HG02970 (cell line): ENCODE results near the gene PRKRIP1.
A peak's percentile ranks its signal among the peaks of the same experiment; 100 is the strongest.
"Not testable (repeated sequence)": the region's sequence is repeated elsewhere in the genome, so short reads cannot be mapped to it uniquely, and the experiment has no call there.

Experiments
- ATAC-seq: cut with Tn5 transposase; IDR thresholded peaks from one replicate; pipeline ENCODE4 v1.9.1; 2021; ENCODE audit warnings: mild to moderate bottlenecking, moderate library complexity, moderate number of reproducible peaks; ENCODE audit not compliant: unreplicated experiment, low FRiP score

PRKRIP1 gene

DNA sequence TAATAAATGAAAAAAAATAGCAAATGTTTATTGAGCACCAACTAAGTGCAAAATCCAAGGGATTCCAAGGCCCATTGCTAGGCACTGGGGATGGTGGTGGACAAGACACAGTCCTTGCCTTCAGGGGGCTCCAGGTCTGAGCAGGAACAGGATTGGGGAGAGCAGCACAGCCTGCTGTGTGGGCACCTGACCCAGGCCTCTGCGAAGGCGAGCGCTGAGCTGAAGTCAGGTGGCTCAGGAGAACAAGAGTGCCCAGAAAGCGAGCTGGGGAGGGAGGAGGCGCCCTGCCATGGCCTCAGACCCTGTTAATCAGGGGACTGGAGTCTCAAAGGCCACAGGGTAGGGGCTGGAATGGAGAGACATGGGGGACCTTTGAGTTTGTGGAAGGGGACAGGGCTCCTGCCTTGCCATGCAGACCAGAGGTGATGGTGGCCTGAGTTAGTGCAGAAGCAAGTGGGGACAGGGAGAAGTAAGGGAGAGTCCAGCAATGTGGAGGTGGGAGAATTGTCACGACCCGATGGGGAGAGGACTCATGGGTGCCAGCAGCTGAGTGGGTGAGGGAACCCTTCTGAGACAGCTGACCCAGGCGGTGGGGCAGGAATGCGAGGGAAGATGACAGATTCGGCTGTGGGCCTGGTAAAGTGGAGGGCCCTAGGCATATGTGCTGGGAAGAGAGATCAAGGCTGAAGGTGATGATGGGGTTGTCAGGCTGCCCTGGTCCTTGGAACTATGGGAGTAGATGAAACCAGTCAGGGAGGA is 33.2 kb downstream of the PRKRIP1 start:
- ATAC-seq = no peak

DNA sequence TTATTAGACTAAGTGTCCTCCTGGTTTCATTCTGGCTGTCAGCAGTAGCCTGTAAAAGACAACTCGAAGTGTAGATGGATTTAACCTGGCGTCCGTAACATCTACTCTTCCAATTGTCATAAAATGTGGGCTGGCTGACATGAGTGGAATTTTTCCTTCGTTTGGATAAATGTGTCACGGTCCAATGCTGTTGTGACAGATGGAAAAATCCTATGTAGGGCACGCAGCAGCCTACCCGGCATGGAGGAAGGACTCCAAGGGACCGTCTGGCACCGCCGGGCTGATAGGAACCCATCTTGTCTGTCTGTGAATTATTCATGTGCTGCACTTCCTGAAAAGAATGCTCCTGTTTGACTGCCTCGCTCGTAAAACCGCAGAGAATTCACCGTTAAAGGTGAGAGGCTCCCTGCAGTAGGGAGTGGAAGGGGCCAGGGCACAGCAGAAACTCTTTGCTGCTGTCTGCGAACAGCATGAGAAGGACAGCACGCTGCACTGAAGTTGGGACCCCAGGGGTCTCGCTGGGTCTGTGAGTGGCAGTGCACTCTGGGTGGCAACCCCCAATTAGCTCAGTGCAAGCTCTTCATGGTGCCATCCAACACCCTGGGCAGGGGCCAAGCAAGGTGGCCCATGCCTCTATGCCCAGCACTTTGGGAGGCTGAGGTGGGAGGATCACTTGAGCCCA is 35.6 kb downstream of the PRKRIP1 start:
- ATAC-seq = no peak

DNA sequence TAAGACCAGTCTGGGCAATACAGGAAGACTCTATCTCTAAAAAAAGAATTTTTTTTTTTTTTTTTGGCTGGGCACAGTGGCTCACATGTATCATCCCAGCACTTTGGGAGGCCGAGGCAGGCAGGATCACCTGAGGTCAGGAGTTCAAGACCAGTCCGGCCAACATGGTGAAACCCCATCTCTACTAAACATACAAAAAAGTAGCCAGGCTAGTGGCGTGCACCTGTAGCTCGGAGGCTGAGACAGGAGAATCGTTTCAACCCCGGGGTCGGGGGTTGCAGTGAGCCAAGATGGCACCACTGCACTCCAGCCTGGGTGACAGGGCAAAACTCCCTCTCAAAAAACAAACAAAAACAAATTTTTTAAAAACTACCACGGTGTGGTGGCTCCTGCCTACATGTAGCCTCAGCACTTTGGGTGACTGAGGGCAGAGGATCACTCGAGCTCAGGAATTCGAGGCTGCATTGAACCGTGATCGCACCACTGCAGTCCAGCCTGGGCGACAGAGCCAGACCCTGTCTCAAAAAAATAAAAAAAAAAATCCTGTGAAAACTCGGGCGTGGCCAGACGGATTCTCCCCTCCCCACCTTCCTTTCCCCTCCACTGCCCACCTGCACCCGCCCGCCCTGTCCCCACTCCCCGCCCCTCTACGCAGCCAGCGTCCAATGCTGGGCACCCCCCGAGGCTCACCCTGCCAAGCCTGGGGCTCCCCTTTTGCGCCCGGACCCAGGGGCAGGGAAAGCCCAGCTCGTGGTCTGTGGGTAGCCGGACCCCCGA is 36.5 kb downstream of the PRKRIP1 start:
- peak; percentile 21 for ATAC-seq

DNA sequence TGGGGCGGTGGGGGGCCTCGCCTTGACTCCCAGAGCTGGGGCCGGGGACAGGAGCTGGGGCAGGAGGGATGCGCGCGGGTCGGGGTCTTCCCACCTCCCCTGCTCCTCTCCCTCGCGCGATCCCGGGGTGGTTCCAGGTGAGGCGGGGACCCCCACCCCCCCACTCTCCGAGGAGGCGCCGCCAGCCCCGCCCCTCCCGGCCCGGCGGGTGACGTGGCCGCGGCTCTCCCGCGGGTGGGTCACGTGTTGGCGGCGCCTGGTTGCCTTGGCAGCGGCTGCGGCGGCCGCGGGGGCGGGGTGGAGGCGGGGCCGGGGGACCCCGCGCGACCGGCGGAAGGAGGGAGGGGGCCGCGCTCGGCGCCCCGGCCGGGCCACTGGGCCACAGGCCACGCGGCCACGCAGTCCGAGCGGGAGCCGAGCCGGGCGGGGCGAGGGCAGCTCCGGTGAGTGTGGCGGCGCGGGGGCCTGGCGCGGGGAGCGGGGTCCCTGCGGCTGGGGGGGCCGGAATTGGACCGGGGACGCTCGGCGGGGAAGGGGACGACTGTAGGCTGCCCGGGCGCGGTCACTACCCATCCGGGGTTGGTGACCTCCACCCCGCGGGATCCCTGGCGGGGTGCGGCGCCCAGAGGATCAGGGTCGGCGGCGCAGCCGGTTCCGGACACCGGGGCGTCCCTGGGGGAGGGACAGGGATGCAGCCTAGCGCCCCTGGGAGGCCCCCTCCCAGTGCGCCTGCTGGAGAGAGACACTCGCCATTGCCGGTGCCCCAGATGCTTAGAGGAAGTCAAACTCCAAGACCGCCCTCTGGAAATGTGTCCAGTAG is 37.3 kb downstream of the PRKRIP1 start, which contains the start of gene ORAI2:
TSS of gene ORAI2 (plus strand) at position 357 of the 820 bp plus-strand sequence. CDS start 5,382 bp downstream, outside the sequence.
- peak; percentile 67 for ATAC-seq

DNA sequence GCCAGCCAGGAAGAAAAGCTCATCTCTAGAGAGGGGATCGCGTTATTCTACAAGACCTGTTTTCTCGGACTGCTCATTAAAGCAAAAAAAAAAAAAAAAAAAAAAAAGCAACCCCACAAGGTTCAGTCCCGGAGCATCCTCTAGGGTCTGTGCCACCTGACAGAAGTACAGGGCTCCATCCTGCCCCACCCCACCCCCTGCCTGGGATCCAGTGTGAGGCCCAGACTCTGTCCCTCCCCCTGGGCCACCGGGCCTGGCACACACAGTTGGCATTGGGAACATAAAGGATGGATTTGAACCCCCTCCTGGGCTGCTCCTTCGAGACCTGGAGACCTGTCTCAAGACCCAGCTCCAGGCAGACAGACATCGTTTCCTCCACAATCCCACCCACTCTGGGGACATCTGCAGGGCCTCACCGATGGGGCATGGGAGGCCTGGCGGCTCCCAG is 37.9 kb downstream of the PRKRIP1 start:
- no peak for ATAC-seq

DNA sequence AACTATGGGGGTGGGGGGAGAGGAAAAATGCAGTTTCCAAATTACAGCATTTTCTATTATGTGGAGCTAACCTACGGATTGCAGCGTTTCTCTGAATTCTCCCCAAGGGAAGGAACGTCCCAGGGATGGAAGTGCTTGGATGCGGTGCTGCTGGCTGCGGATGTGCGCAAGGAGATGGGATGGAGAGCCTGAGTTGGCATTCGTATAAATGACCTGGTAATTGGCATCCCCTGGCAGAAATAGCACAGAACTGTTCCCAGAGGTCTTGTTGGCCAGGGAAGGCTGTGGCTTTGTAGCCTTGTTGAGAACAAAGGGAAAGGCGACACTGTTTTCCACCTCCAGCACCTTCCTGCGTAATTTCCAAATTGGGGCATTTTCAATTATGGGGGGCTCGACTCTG is 40.0 kb downstream of the PRKRIP1 start:
- ATAC-seq = no peak

DNA sequence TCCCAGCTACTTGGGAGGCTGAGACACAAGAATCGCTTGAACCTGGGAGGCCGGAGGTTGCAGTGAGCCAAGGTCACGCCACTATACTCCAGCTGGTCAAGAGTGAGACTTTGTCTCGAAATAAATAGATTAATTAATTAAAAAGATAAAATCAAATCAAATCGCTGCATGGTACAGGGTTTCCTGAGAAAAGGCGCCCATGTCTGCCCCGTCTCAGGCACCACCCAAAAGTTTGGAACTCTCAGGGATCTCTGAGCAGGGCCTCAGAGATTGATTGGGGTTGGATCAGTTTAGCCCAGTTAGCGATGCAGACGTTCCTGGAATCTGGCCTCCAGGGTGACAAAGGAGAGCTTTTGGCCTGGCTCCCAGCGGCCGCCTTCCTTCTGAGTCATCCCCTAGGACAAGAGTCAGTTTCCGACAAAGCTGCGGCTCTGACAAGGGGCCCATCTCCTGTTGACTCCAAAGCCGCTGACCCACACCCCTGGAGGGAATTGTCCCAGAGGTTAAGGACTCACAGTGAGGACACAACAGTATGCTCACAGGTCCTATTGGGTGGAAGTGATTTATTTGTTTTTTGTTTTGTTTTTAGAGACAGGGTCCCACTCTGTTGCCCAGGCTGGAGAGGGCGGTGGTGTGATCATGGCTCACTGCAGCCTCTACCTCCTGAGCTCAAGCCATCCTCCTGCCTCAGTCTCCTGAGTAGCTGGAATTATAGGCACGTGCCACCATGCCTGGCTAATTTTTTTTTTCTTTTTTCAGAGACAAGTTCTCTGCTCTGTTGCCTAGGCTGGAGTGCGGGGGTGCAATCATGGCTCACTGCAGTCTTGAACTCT is 44.0 kb downstream of the PRKRIP1 start:
- ATAC-seq = no peak

DNA sequence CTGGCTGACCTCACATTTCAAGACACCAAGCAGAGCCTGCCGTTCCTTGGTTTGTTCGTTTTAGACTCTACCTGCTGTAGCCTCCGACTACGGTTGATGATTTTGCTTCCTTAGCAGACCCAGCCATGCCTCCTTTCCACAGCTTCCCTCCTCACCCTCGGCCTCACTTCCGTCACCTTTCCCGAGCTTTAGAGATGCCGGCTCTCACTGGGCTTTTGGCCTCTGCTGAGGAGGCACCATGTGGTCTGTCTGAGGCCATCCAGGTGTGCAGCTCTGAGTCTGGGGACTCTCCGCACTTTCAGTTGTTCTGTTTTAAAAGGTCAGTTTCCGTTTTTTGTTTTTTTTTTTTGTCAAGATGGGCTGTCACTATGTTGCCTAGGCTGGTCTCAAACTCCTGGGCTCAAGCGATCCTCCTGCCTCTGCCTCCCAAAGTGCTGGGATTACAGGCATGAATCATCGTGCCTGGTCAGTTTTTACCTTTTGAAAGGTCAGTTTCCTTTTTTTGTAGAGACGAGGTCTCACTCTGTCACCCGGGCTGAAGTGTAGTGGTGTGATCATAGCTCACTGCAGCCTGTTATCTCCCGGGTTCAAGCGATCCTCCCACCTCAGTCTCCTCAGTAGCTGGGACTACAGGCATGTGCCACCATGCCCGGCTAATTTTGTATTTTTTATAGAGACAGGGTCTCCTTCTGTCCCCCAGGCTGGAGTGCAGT is 49.0 kb downstream of the PRKRIP1 start:
- ATAC-seq = no peak

DNA sequence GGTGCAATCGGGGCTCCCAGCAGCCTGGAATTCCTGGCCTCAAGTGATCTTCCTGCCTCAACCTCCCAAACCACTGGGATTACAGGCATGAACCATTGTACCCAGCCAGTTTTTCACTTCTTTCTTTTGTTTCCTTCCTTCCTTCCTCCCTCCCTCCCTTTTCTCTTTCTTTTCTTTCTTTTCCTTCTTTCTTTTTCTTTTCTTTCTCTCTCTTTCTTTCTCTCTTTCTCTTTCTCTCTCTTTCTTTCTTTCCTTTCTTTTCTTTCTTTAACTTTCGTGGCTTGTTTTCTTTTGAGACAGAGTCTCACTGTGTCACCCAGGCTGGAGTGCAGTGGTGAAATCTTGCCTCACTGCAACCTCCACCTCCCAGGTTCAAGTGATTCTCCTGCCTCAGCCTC is 49.5 kb downstream of the PRKRIP1 start:
- ATAC-seq = no peak

DNA sequence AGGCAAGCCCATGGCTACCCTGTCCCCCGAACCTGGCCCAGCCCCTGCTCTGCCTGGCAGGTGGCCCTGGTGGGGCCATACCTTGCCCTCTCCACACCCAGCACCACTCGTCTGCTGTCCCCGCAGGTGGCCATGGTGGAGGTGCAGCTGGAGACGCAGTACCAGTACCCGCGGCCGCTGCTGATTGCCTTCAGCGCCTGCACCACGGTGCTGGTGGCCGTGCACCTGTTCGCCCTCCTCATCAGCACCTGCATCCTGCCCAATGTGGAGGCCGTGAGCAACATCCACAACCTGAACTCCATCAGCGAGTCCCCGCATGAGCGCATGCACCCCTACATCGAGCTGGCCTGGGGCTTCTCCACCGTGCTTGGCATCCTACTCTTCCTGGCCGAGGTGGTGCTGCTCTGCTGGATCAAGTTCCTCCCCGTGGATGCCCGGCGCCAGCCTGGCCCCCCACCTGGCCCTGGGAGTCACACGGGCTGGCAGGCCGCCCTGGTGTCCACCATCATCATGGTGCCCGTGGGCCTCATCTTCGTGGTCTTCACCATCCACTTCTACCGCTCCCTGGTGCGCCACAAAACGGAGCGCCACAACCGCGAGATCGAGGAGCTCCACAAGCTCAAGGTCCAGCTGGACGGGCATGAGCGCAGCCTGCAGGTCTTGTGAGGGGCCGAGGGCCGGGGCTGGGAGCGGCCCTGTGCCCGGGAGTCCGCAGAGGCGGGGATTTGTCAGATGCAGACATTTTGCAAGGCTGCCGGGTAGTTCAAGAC is 50.4 kb downstream of the PRKRIP1 start:
- ATAC-seq = no peak

DNA sequence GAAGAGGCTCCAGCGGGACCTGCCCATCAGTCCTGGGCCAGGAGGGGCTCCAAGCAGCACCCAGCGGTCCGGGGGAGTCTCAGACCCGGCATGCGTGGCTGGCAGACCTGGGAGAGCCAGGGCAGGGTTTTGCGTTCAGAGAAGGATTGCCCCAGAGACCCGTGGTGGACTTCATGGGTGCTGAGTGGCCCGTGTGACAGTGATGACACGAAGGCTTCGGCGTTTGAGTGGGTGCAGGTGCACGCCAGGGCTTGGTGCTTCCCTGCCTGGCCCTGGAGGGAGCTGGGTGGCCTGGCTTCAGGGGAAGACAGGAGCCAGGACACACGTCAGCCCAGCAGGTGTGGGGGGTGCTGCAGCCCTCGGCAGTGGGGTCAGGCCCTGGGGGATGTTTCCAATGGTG is 51.1 kb downstream of the PRKRIP1 start:
- no peak for ATAC-seq

DNA sequence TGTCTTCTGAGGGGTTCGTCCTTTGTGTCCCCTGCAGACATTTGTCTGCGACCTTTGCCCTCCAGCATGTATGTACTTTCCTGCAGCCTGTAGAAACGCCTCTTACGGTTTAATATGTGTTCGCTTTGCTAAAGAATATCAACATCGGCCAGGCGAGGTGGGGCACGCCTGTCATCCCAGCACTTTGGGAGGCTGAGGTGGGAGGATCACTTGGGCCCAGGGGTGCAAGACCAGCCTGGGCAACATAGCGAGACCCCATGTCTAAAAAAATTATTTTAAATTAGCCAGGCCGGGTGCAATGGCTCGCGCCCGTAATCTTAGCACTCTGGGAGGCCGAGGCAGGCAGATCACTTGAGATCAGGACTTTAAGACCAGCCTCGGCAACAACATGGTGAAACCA is 53.0 kb downstream of the PRKRIP1 start:
- no peak for ATAC-seq

DNA sequence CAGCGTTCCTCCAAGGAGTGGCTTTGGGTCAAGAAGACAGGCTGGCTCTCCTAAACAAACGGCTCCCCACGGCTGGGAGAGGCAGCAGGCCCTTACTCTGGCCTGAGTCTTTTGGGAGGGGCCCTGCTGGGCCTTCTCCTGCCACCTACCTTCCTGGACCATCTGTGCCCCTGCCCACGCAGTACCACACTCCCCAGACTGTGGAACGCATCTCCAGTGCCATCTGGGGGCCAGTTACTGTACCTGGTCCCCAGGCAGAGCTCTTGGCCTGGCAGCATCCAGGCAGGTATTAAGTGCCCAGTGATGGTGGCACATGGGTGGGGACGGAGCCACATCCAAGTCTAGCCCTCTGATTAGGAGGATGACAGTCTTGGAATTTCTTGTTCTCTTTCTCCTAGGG is 54.1 kb downstream of the PRKRIP1 start:
- no peak for ATAC-seq

DNA sequence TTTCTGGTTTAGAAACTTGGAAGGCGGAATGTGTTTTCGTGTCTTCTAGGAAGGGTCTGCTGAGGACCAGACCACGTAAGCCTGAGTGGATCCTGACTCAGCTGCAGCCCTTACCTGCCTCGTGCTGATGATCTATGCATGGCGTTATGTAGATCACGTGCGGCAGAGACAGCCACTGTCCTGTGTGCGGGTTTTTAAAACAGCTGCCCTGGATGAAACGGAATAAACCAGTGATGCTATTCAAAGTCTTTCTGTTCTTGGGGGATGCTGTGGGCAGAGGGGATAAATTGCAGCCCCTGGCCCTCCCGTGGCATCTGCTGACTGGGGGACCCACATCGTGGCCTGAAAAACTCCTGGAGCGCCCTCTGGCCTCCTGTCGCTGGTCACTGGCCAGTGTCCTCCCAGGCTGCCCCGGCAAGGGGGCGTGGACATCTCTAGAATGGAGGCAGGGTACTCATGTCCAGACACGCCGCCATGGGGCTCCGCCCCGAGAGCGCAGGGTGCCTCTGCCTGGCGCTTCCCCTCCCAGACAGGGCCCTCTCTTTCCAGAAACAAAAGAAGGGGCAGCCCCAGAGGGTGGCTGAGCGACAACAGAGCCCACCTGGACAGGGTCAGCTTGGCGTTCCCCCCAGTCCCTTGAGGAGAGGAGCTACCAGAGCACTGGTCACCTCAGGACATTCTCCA is 55.4 kb downstream of the PRKRIP1 start:
- ATAC-seq = no peak

DNA sequence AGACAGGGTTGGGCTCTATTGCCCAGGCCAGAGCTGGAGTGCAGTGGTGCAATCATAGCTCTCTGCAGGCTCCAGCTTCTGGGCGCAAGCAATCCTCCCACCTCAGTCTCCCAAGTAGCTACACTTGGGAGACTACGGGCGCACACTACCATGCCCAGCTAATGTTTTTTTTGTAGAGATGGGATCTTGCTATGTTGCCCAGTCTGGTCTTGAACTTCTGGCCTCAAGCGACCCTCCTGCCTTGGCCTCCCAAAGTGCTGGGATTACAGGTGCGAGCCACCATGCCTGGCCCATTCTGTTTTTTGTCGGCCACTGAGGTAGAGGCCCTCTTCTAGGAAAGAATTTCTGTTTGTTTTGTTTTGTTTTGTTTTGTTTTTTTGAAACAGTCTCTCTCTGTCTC is 56.3 kb downstream of the PRKRIP1 start:
- ATAC-seq = no peak

DNA sequence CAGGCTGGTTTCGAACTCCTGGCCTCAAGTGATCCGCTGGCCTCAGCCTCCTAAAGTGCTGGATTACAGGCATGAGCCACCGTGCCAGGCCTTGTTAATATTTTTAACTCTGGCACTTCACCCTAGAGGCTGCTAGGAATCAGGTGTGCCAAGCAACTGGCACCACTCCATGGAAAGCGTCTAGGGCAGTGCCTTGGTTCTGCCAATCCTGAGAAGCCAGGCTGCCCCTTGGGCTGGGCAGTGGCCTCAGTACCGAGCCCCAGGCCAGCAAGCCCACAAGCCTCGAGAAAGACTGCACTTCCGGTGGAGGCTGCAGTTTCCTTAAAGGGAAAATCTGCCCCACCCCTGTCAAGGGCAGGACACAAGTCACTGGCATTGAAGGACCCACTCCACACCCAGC is 57.2 kb downstream of the PRKRIP1 start:
- ATAC-seq = no peak

DNA sequence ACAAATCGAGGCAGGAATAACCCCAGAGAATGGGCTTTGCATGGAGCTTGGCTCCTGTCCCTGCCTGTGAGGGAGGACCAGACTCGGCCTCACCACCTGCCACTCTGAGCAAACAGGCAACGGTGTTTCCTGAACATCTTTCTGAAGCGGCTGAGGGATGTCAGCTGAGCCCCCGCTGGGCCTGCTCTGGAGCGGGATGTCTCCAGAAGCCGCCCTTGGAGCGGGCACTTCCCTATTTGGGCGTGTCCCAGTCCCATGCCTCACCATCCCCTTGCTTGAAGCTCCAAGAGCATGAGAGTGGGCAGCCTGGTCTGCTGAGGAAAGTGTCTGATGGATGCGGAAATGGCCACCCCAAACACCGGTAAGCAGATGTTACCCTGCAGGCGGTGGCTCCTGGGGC is 58.3 kb downstream of the PRKRIP1 start:
- ATAC-seq = no peak

DNA sequence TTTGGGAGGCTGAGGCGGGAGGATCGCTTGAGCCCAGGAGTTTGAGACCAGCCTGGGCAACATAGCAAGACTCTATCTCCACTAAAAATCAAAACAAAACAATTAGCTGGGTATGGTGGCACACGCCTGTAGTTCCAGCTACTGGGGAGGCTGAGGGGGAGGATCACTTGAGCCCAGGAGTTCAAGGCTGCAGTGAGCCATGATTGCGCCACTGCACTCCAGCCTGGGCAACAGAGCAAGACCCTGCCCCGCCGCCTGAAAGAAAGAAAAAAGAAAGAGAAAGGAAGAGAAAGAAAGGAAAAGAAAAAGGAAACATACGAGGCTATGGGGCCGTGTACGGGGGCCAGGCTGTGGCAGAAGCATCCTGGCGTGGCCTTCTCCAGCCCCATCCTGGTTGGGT is 58.8 kb downstream of the PRKRIP1 start:
- not testable (repeated sequence) for ATAC-seq
